Endodermal cell (in vitro differentiated cells): ENCODE measurements around the gene TRIM9. TPM values are rescaled to one million over a fixed set of nuclear protein-coding genes. Genes with fewer than 3 reads are reported as not detected.

Experiments
- DNase-seq: peaks from one replicate; pipeline ENCODE4 v3.0.0-alpha.2; 2017
- H3K27ac ChIP-seq: 2 replicates; pipeline ENCODE4 v1.5.1; 2013; ENCODE audit warnings: mild to moderate bottlenecking, low read depth, low read length, moderate library complexity
- H3K27me3 ChIP-seq: 2 replicates; pipeline ENCODE4 v1.6.1; 2013; ENCODE audit warnings: mild to moderate bottlenecking, low read length, moderate library complexity; ENCODE audit not compliant: insufficient read depth, control insufficient read depth, poor library complexity, severe bottlenecking
- H3K36me3 ChIP-seq: 2 replicates; pipeline ENCODE4 v1.7.0; 2013; ENCODE audit warnings: mild to moderate bottlenecking, low read length, moderate library complexity; ENCODE audit not compliant: control insufficient read depth, insufficient read depth
- H3K4me1 ChIP-seq: one replicate; pipeline ENCODE4 v1.7.0; 2013; ENCODE audit warnings: low read length; ENCODE audit not compliant: control insufficient read depth, insufficient read depth
- H3K4me3 ChIP-seq: 2 replicates; pipeline ENCODE4 v1.5.1; 2013; ENCODE audit warnings: mild to moderate bottlenecking, low read length, moderate library complexity
- H3K9ac ChIP-seq: 2 replicates; pipeline ENCODE4 v1.6.1; 2013; ENCODE audit warnings: mild to moderate bottlenecking, low read length, moderate library complexity; ENCODE audit not compliant: poor library complexity, severe bottlenecking; ENCODE audit errors: extremely low read depth
- H3K9me3 ChIP-seq: 2 replicates; pipeline ENCODE4 v1.6.1; 2013; ENCODE audit warnings: mild to moderate bottlenecking, low read length, moderate library complexity; ENCODE audit not compliant: control insufficient read depth
- H3K27ac Mint-ChIP-seq: 2 replicates; pipeline ENCODE4 v1.8.0; 2020; ENCODE audit warnings: mixed read lengths
- H3K27me3 Mint-ChIP-seq: 2 replicates; pipeline ENCODE4 v1.8.0; 2021; ENCODE audit warnings: mild to moderate bottlenecking, mixed read lengths; ENCODE audit not compliant: insufficient read depth
- H3K36me3 Mint-ChIP-seq: 2 replicates; pipeline ENCODE4 v1.8.0; 2020; ENCODE audit warnings: low read depth, mixed read lengths
- H3K4me1 Mint-ChIP-seq: 2 replicates; pipeline ENCODE4 v1.8.0; 2020; ENCODE audit warnings: mixed read lengths
- H3K4me3 Mint-ChIP-seq: 2 replicates; pipeline ENCODE4 v1.8.0; 2020; ENCODE audit warnings: mild to moderate bottlenecking, moderate library complexity, mixed read lengths
- H3K9me3 Mint-ChIP-seq: 2 replicates; pipeline ENCODE4 v1.8.0; 2020; ENCODE audit warnings: mild to moderate bottlenecking, mixed read lengths
- CTCF ChIP-seq: fragments of 200-600 bp; sonication (generic); conservative IDR thresholded peaks from 2 replicates; pipeline ENCODE4 v1.5.0; 2021; ENCODE audit warnings: antibody characterized with exemption, mild to moderate bottlenecking
- WGBS, 2 experiments: methylation state at CpG; one replicate each; pipeline versions ENCODE4 v1.1.5 to v1.1.7; 2013; ENCODE audit warnings: missing lambda C conversion rate in 2 of 2, mixed read lengths in 1 of 2; ENCODE audit not compliant: insufficient coverage in 1 of 2, insufficient read length in 1 of 2; 5-methylcytosine and 5-hydroxymethylcytosine counted together
- total RNA-seq, 2 donors: library from RNA; stranded (reverse); fragmentation: NEBNext Ultra II Directional in 1 of 2; extraction: Animal tissue kit (Norgen Biotek cat#: 25700) in 1 of 2; gene quantifications; 2 replicates in 1 of 2; 3 replicates in 1 of 2; pipeline ENCODE4 v1.2.1, GENCODE V29; 2021

Gene TRIM9
- total RNA-seq, 2 donors from 2014 or later = 0.81 to 0.82 TPM

GRCh38 chr14:51066576-51066975 is 28.3 kb downstream of the TRIM9 start:
- no peaks in the 10 kb centered on the region for H3K27me3 Mint-ChIP-seq
- H3K4me1 Mint-ChIP-seq = peaks cover 3% of the 10 kb centered on the region
- Histone ChIP-seq H3K9me3 (no peaks in the 10 kb centered on the region), H3K4me3 (no peak overlapping the region), H3K9ac (no peak overlapping the region), H3K4me1 (no peaks in the 10 kb centered on the region), H3K27me3 (no peaks in the 10 kb centered on the region), H3K36me3 (no peaks in the 10 kb centered on the region), H3K27ac (no peak overlapping the region)
- H3K9me3 Mint-ChIP-seq = peaks cover 3% of the 10 kb centered on the region
- DNase-seq = no peak
- WGBS, 2 experiments = 92 to 98% methylated on average over 4 to 8 of the region's 8 CpGs
- no peak overlapping the region for H3K4me3 Mint-ChIP-seq
- H3K27ac Mint-ChIP-seq = no peak overlapping the region
- H3K36me3 Mint-ChIP-seq = no peaks in the 10 kb centered on the region
- no peak for TF ChIP-seq CTCF

DNA sequence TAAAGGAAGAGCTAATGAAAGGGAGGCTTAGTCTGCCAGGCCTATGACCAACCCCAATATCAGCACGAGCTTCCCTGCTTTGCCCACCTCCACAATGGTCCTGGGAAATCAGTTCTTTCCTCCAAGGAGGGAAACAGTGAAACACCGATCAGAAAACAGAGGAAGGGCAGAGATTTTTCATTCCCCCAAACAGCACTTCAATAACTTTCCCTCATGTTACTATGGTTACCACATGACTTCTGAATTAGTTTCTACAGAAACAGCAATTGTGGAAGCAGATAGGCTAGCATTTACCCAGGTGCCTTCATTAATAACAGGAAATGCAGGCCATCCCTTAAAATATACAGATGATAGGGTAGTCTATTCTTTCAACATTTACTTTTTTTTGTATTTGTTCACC is 35.9 kb downstream of the TRIM9 start:
- TF ChIP-seq CTCF = no peak
- Mint-ChIP-seq H3K36me3 (no peaks in the 10 kb centered on the region), H3K27me3 (no peaks in the 10 kb centered on the region), H3K4me1 (no peaks in the 10 kb centered on the region), H3K27ac (no peak overlapping the region), H3K9me3 (no peaks in the 10 kb centered on the region), H3K4me3 (no peak overlapping the region)
- Histone ChIP-seq H3K4me1 (no peaks in the 10 kb centered on the region), H3K36me3 (no peaks in the 10 kb centered on the region), H3K9me3 (no peaks in the 10 kb centered on the region), H3K4me3 (no peak overlapping the region), H3K27me3 (no peaks in the 10 kb centered on the region), H3K9ac (no peak overlapping the region), H3K27ac (no peak overlapping the region)
- DNase-seq = no peak
- 93 to 100% methylated on average over 2 of the region's 2 CpGs for WGBS, 2 experiments

GRCh38 chr14:51058382-51058781 is 36.5 kb downstream of the TRIM9 start:
- no peak overlapping the region for H3K4me3 Mint-ChIP-seq
- Histone ChIP-seq H3K36me3 (no peaks in the 10 kb centered on the region), H3K27ac (no peak overlapping the region), H3K9me3 (no peaks in the 10 kb centered on the region), H3K4me3 (no peak overlapping the region), H3K4me1 (no peaks in the 10 kb centered on the region), H3K27me3 (no peaks in the 10 kb centered on the region), H3K9ac (no peak overlapping the region)
- WGBS, 2 experiments = 93% methylated on average over 4 of the region's 4 CpGs; no CpG with 5 or more reads in 1 of the 2 experiments
- DNase-seq = no peak
- H3K9me3 Mint-ChIP-seq = no peaks in the 10 kb centered on the region
- H3K4me1 Mint-ChIP-seq = no peaks in the 10 kb centered on the region
- TF ChIP-seq CTCF = no peak
- H3K36me3 Mint-ChIP-seq = no peaks in the 10 kb centered on the region
- no peaks in the 10 kb centered on the region for H3K27me3 Mint-ChIP-seq
- no peak overlapping the region for H3K27ac Mint-ChIP-seq
